BLaER1 (cell line): ENCODE results near the gene MEPE.

Source experiments
- H3K27ac ChIP-seq: shearing (Covaris generic); formaldehyde crosslinking; 2 replicates; pipeline ENCODE4 v1.8.1; 2022
- H3K27me3 ChIP-seq: shearing (Covaris generic); formaldehyde crosslinking; 2 replicates; pipeline ENCODE4 v1.8.1; 2022
- H3K36me3 ChIP-seq: shearing (Covaris generic); formaldehyde crosslinking; 2 replicates; pipeline ENCODE4 v1.8.1; 2022
- H3K4me1 ChIP-seq: shearing (Covaris generic); formaldehyde crosslinking; 2 replicates; pipeline ENCODE4 v1.8.1; 2022
- H3K4me2 ChIP-seq: shearing (Covaris generic); formaldehyde crosslinking; 2 replicates; pipeline ENCODE4 v1.8.1; 2022
- H3K4me3 ChIP-seq: shearing (Covaris generic); formaldehyde crosslinking; 2 replicates; pipeline ENCODE4 v1.8.1; 2022
- H3K9ac ChIP-seq: shearing (Covaris generic); formaldehyde crosslinking; 2 replicates; pipeline ENCODE4 v1.8.1; 2022
- H3K9me3 ChIP-seq: shearing (Covaris generic); formaldehyde crosslinking; 2 replicates; pipeline ENCODE4 v1.8.1; 2022
- H4K20me1 ChIP-seq: shearing (Covaris generic); formaldehyde crosslinking; 2 replicates; pipeline ENCODE4 v1.8.1; 2022
- Cebpa-rat ChIP-seq: shearing (Covaris generic); IDR thresholded peaks from 2 replicates; pipeline ENCODE4 v1.8.1; 2022

MEPE gene

GRCh38 chr4:87838890-87839591 is 6.3 kb downstream of the MEPE start:
- Histone ChIP-seq H3K27me3 (no peaks in the 10 kb centered on the region), H3K36me3 (no peaks in the 10 kb centered on the region), H3K27ac (no peak overlapping the region), H3K4me2 (no peak overlapping the region), H3K9ac (no peak overlapping the region), H3K9me3 (no peaks in the 10 kb centered on the region), H3K4me1 (peaks cover 4% of the 10 kb centered on the region; the same call in 1 of the 2 replicates), H3K4me3 (no peak overlapping the region), H4K20me1 (no peaks in the 10 kb centered on the region)
- TF ChIP-seq Cebpa-rat, result no peak

- peaks cover 9% of the 10 kb centered on the region; the same call in 1 of the 2 replicates for H3K4me1 ChIP-seq
- no peak overlapping the region for H3K4me2 ChIP-seq
- H4K20me1 ChIP-seq, result no peaks in the 10 kb centered on the region
- no peak overlapping the region for H3K9ac ChIP-seq
- no peaks in the 10 kb centered on the region for H3K9me3 ChIP-seq
- no peak overlapping the region for H3K27ac ChIP-seq
- H3K4me3 ChIP-seq, result no peak overlapping the region
- no peaks in the 10 kb centered on the region for H3K27me3 ChIP-seq
- H3K36me3 ChIP-seq, result no peaks in the 10 kb centered on the region
- no peak for TF ChIP-seq Cebpa-rat
Measured at GRCh38 chr4:87839592-87839946, 6.8 kb downstream of the MEPE start.

DNA sequence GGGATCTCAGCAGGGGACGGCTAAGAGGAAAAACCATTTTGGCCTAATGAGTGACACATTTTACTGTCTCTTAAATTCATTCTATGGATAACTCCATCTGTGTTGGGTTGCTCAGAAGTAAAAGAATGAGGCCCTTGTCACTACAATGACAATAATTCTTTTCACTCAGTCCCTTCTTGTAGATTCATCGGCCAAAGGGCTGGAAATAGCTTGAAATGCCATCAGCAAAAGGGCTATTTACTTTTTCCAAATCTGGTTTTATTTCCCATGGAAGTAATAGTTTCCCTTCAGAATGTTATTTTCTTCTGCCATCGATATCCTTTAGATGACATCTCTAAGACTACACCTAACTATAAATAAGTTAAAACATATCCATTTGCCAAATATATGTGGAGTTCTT is 7.4 kb downstream of the MEPE start:
- H3K36me3 ChIP-seq, result no peaks in the 10 kb centered on the region
- TF ChIP-seq Cebpa-rat, result no peak
- no peak overlapping the region for H3K4me2 ChIP-seq
- H3K9me3 ChIP-seq, result no peaks in the 10 kb centered on the region
- peaks cover 9% of the 10 kb centered on the region; the same call in 1 of the 2 replicates for H3K4me1 ChIP-seq
- no peak overlapping the region for H3K9ac ChIP-seq
- no peaks in the 10 kb centered on the region for H4K20me1 ChIP-seq
- no peak overlapping the region for H3K4me3 ChIP-seq
- no peak overlapping the region for H3K27ac ChIP-seq
- H3K27me3 ChIP-seq, result no peaks in the 10 kb centered on the region

- H4K20me1 ChIP-seq, result no peaks in the 10 kb centered on the region
- no peaks in the 10 kb centered on the region for H3K9me3 ChIP-seq
- H3K4me3 ChIP-seq, result no peak overlapping the region
- peak overlapping the region; percentile 20 for H3K4me2 ChIP-seq
- H3K27me3 ChIP-seq, result no peaks in the 10 kb centered on the region
- H3K27ac ChIP-seq, result no peak overlapping the region
- H3K4me1 ChIP-seq, result peaks cover 13% of the 10 kb centered on the region
- no peak overlapping the region for H3K9ac ChIP-seq
- no peak for TF ChIP-seq Cebpa-rat
- no peaks in the 10 kb centered on the region for H3K36me3 ChIP-seq
Measured at GRCh38 chr4:87843936-87844335, 11.2 kb downstream of the MEPE start.

GRCh38 chr4:87844452-87844851 is 11.7 kb downstream of the MEPE start:
- Histone ChIP-seq H3K4me1 (peaks cover 18% of the 10 kb centered on the region), H3K36me3 (no peaks in the 10 kb centered on the region), H3K27me3 (no peaks in the 10 kb centered on the region), H3K9me3 (no peaks in the 10 kb centered on the region), H4K20me1 (no peaks in the 10 kb centered on the region), H3K27ac (no peak overlapping the region), H3K4me3 (no peak overlapping the region), H3K9ac (no peak overlapping the region), H3K4me2 (peak overlapping the region; percentile 20)
- TF ChIP-seq Cebpa-rat, result no peak

GRCh38 chr4:87846226-87846625 is 13.5 kb downstream of the MEPE start:
- Histone ChIP-seq H3K9me3 (no peaks in the 10 kb centered on the region), H3K4me3 (no peak overlapping the region), H3K4me2 (no peak overlapping the region), H3K4me1 (peaks cover 26% of the 10 kb centered on the region), H3K27me3 (no peaks in the 10 kb centered on the region), H4K20me1 (no peaks in the 10 kb centered on the region), H3K9ac (no peak overlapping the region), H3K36me3 (no peaks in the 10 kb centered on the region), H3K27ac (no peak overlapping the region)
- no peak for TF ChIP-seq Cebpa-rat

GRCh38 chr4:87848622-87849351 is 16.0 kb downstream of the MEPE start:
- Histone ChIP-seq H3K4me2 (peak overlapping the region; percentile 69), H3K9me3 (no peaks in the 10 kb centered on the region), H3K27me3 (no peaks in the 10 kb centered on the region), H3K4me1 (peaks cover 24% of the 10 kb centered on the region), H3K9ac (no peak overlapping the region), H3K36me3 (no peaks in the 10 kb centered on the region), H4K20me1 (no peaks in the 10 kb centered on the region), H3K27ac (no peak overlapping the region), H3K4me3 (no peak overlapping the region; the same call in 1 of the 2 replicates)
- TF ChIP-seq Cebpa-rat, result no peak

- H3K4me3 ChIP-seq, result no peak overlapping the region
Measured at GRCh38 chr4:87849612-87850011, 16.8 kb downstream of the MEPE start.

DNA sequence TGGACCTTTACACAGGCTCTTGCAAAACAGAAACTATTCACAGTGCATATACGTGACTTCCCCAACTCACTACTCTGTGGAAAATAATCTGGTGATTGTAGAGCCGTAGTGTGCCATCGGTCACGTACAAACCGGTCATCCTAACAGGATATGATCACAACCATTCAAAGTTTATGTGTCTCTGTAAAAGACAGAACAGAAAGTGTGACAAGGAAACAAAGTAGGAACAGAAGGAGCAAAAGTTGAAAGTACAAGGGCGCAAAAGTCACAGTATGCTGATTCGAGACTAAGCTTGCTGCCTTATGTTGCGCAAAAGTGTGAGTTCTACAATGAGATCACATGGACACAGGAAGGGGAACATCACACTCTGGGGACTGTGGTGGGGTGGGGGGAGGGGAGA is 18.6 kb downstream of the MEPE start:
- H3K9me3 ChIP-seq, result no peaks in the 10 kb centered on the region
- no peaks in the 10 kb centered on the region for H3K27me3 ChIP-seq
- H3K27ac ChIP-seq, result no peak overlapping the region
- H3K36me3 ChIP-seq, result no peaks in the 10 kb centered on the region
- peaks cover 17% of the 10 kb centered on the region for H3K4me1 ChIP-seq
- no peak overlapping the region for H3K9ac ChIP-seq
- TF ChIP-seq Cebpa-rat, result no peak
- H3K4me3 ChIP-seq, result no peak overlapping the region
- H3K4me2 ChIP-seq, result no peak overlapping the region
- H4K20me1 ChIP-seq, result no peaks in the 10 kb centered on the region

More at GRCh38 chr4:87849612-87850011, 16.8 kb downstream of the MEPE start:
- Histone ChIP-seq H3K4me1 (peaks cover 17% of the 10 kb centered on the region), H3K9ac (no peak overlapping the region), H3K27me3 (no peaks in the 10 kb centered on the region), H4K20me1 (no peaks in the 10 kb centered on the region), H3K27ac (no peak overlapping the region), H3K4me2 (peak overlapping the region; percentile 69), H3K9me3 (no peaks in the 10 kb centered on the region), H3K36me3 (no peaks in the 10 kb centered on the region)
- TF ChIP-seq Cebpa-rat, result peak; percentile 61; the same call in 1 of the 2 replicates

DNA sequence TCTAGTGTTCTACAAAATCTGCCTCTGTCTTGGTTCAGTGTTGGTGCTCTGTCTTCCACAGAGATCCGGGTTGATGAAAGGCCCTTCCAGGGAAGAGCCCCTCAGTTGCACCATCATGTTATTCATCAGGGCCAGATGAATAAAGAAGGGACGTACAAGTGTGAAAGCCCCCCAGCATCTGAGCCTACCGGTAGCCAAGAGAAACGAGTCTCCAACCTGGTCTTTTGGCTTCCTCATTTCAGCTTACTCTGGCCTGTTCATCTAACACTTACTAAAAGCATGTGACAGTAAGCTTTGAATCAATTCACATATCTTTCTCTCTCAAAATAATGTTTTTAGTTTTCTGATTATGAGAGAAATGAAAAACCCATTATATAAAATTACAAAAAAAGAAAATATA is 19.2 kb downstream of the MEPE start:
- H3K9me3 ChIP-seq, result no peaks in the 10 kb centered on the region
- H3K4me2 ChIP-seq, result no peak overlapping the region
- no peaks in the 10 kb centered on the region for H4K20me1 ChIP-seq
- peaks cover 17% of the 10 kb centered on the region for H3K4me1 ChIP-seq
- no peak overlapping the region for H3K27ac ChIP-seq
- H3K36me3 ChIP-seq, result no peaks in the 10 kb centered on the region
- TF ChIP-seq Cebpa-rat, result no peak
- H3K9ac ChIP-seq, result no peak overlapping the region
- H3K4me3 ChIP-seq, result no peak overlapping the region
- no peaks in the 10 kb centered on the region for H3K27me3 ChIP-seq
